GM23338 (cell line): ENCODE measurements around the gene DTNB. TPM values are rescaled to one million over a fixed set of nuclear protein-coding genes. Genes with fewer than 3 reads are reported as not detected.

ENCODE experiments used
- ATAC-seq: fragments of 200-7000 bp; cut with Tn5 transposase; 3 replicates; pipeline ENCODE4 v1.9.1; 2020
- DNase-seq: peaks from one replicate; pipeline ENCODE4 v3.0.0-alpha.2; 2015; ENCODE audit warnings: low spot score
- H2AFZ ChIP-seq: fragments of 200-600 bp; sonication (generic); 2 replicates; pipeline ENCODE4 v1.8.0; 2016; ENCODE audit warnings: antibody characterized with exemption, mild to moderate bottlenecking, moderate library complexity
- H3F3A ChIP-seq: fragments of 200-600 bp; sonication (generic); replicated peaks from 2 replicates; pipeline ENCODE4 v1.8.0; 2017; ENCODE audit warnings: antibody characterized with exemption, mixed run types, low read depth
- H3K27ac ChIP-seq: fragments of 200-600 bp; sonication (generic); 2 replicates; pipeline ENCODE4 v1.6.1; 2016; ENCODE audit warnings: low read depth
- H3K27me3 ChIP-seq: fragments of 200-600 bp; sonication (generic); 2 replicates; pipeline ENCODE4 v1.8.0; 2016; ENCODE audit warnings: mild to moderate bottlenecking, mixed run types, moderate library complexity; ENCODE audit not compliant: insufficient read depth
- H3K36me3 ChIP-seq: fragments of 200-600 bp; sonication (generic); 2 replicates; pipeline ENCODE4 v1.8.0; 2016; ENCODE audit warnings: mild to moderate bottlenecking; ENCODE audit not compliant: insufficient read depth
- H3K4me1 ChIP-seq: fragments of 200-600 bp; sonication (generic); 2 replicates; pipeline ENCODE4 v1.8.0; 2016; ENCODE audit warnings: mild to moderate bottlenecking, moderate library complexity; ENCODE audit not compliant: insufficient read depth
- H3K4me2 ChIP-seq: fragments of 200-600 bp; sonication (generic); 2 replicates; pipeline ENCODE4 v1.7.1; 2017; ENCODE audit warnings: mixed run types
- H3K4me3 ChIP-seq: fragments of 200-600 bp; sonication (generic); 2 replicates; pipeline ENCODE4 v1.6.1; 2016; ENCODE audit warnings: mixed run types
- H3K79me2 ChIP-seq: fragments of 200-600 bp; sonication (generic); replicated peaks from 2 replicates; pipeline ENCODE4 v1.8.0; 2017; ENCODE audit warnings: mild to moderate bottlenecking; ENCODE audit not compliant: insufficient read depth
- H3K9me2 ChIP-seq: fragments of 200-600 bp; sonication (generic); 2 replicates; pipeline ENCODE4 v1.8.0; 2017; ENCODE audit not compliant: insufficient read depth
- H4K20me1 ChIP-seq: fragments of 200-600 bp; sonication (generic); replicated peaks from 2 replicates; pipeline ENCODE4 v1.8.0; 2017; ENCODE audit warnings: mild to moderate bottlenecking; ENCODE audit not compliant: insufficient read depth
- H3K27ac Mint-ChIP-seq: 2 replicates; pipeline ENCODE4 v1.8.0; 2020; ENCODE audit warnings: inconsistent platforms, mild to moderate bottlenecking, moderate library complexity, mixed read lengths
- H3K27me3 Mint-ChIP-seq: 3 replicates; pipeline ENCODE4 v1.8.0; 2022; ENCODE audit warnings: low read depth, mild to moderate bottlenecking, moderate library complexity, mixed read lengths, inconsistent platforms; ENCODE audit not compliant: insufficient read depth, poor library complexity
- H3K36me3 Mint-ChIP-seq: 3 replicates; pipeline ENCODE4 v1.8.0; 2021; ENCODE audit warnings: low read depth, mild to moderate bottlenecking, inconsistent platforms, moderate library complexity, mixed read lengths
- H3K4me1 Mint-ChIP-seq: 3 replicates; pipeline ENCODE4 v1.8.0; 2020; ENCODE audit warnings: mild to moderate bottlenecking, inconsistent platforms, mixed read lengths
- H3K4me3 Mint-ChIP-seq: 3 replicates; pipeline ENCODE4 v1.8.0; 2021; ENCODE audit warnings: moderate library complexity, mild to moderate bottlenecking, inconsistent platforms, mixed read lengths
- H3K9me3 Mint-ChIP-seq: 3 replicates; pipeline ENCODE4 v1.8.0; 2020; ENCODE audit warnings: moderate library complexity, mild to moderate bottlenecking, inconsistent platforms, mixed read lengths
- CREB1 ChIP-seq: fragments of 250-450 bp; sonication (Bioruptor Pico); IDR thresholded peaks from 2 replicates; pipeline ENCODE4 v1.5.0; 2020; ENCODE audit warnings: low read depth, mild to moderate bottlenecking, moderate library complexity
- EZH2 ChIP-seq: fragments of 200-600 bp; sonication (generic); IDR thresholded peaks from one replicate; pipeline ENCODE4 v1.8.0; 2017; ENCODE audit warnings: antibody characterized with exemption, mild to moderate bottlenecking, low read depth; ENCODE audit not compliant: unreplicated experiment
- EZH2phosphoT487 ChIP-seq: fragments of 200-600 bp; sonication (generic); IDR thresholded peaks from one replicate; pipeline ENCODE4 v1.8.1; 2018; ENCODE audit warnings: antibody characterized with exemption; ENCODE audit not compliant: unreplicated experiment
- JUNB ChIP-seq: IDR thresholded peaks from one replicate; pipeline ENCODE4 v1.6.1; 2016; ENCODE audit warnings: antibody characterized with exemption; ENCODE audit not compliant: unreplicated experiment
- NANOG ChIP-seq: IDR thresholded peaks from 2 replicates; pipeline ENCODE4 v1.6.1; 2016; ENCODE audit warnings: antibody characterized with exemption, borderline replicate concordance
- POLR2AphosphoS5 ChIP-seq: IDR thresholded peaks from 2 replicates; pipeline ENCODE4 v1.6.1; 2016; ENCODE audit warnings: antibody characterized with exemption, low read depth
- REST ChIP-seq: IDR thresholded peaks from one replicate; pipeline ENCODE4 v1.6.1; 2018; ENCODE audit warnings: antibody characterized with exemption; ENCODE audit not compliant: unreplicated experiment
- STAT1 ChIP-seq: IDR thresholded peaks from one replicate; pipeline ENCODE4 v1.6.1; 2016; ENCODE audit warnings: antibody characterized with exemption; ENCODE audit not compliant: unreplicated experiment
- ZNF114 ChIP-seq: fragments of 250-450 bp; sonication (Bioruptor Pico); IDR thresholded peaks from 2 replicates; pipeline ENCODE4 v1.5.0; 2020; ENCODE audit warnings: mild to moderate bottlenecking, moderate library complexity
- ZNF331 ChIP-seq: fragments of 250-450 bp; sonication (Bioruptor Pico); IDR thresholded peaks from 2 replicates; pipeline ENCODE4 v1.5.0; 2020; ENCODE audit warnings: low read depth, mild to moderate bottlenecking, moderate library complexity
- polyA plus RNA-seq: library from polyadenylated mRNA; unstranded; fragments of >200 nt; fragmentation: Nextera tagmentation; extraction: Ambion mirVana; gene quantifications from 2 replicates; pipeline ENCODE4 v1.2.1, GENCODE V29; 2016
- total RNA-seq: library from RNA; depleted of rRNA; stranded (reverse); fragments of >200 nt; shearing (Covaris generic); gene quantifications from 2 replicates; pipeline ENCODE4 v1.2.3, GENCODE V29; 2014
- TF ChIP-seq, protein P1 (sequence below), 2 experiments: fragments of 200-600 bp in 1 of 2; sonication (generic) in 1 of 2; conservative IDR thresholded peaks; 2 replicates each; pipeline versions ENCODE4 v1.5.1 to v1.6.1; 2016 to 2017; ENCODE audit warnings: antibody characterized with exemption in 2 of 2, low read depth in 2 of 2, mild to moderate bottlenecking in 2 of 2, moderate library complexity in 1 of 2
- TF ChIP-seq, protein P2 (sequence below): IDR thresholded peaks from 2 replicates; pipeline ENCODE4 v1.6.1; 2016; ENCODE audit warnings: antibody characterized with exemption
- TF ChIP-seq, protein P3 (sequence below): fragments of 250-450 bp; sonication (Bioruptor Pico); IDR thresholded peaks from 2 replicates; pipeline ENCODE4 v1.5.0; 2020; ENCODE audit warnings: mild to moderate bottlenecking, moderate library complexity

DTNB gene
- total and polyA plus RNA-seq, 2 experiments from 2014 or later, result 22.1 to 29.4 TPM

DNA sequence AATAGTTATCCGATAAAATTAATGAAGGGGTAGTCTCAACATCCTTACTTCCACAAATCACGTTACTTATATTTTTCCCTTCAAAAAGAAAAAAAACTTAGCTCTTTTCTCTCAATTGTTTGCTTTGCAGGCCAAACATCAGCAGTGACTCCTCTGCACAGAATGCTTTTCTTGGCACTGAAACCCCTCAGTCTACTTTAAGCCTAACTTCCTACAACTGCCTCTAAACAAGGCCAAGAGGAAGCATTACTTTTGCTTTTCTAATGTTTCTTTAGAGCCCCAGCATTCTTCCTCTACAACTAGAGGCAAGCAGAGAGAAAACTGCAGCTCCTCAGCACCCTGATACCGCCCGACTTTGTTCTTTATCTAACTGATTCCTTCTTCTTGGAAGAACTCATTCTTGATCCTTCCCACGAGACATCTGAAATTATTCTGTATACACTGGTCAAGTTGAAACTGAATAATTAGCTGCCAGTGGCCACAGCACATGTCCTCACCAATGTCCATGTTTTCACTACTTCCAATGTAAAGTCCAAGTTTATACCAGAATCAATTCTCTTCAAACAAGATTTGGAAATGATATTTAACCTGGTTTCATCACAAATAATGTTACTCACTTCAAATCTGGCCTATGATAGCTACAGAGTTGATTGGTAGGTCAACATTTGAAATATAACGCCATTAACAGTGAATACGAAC, 55.3 kb downstream of the DTNB start:
- peaks cover 16% of the 10 kb centered on the region for H3K4me1 Mint-ChIP-seq
- H3K27ac Mint-ChIP-seq, result peak overlapping the region; percentile 33; the same call in 1 of the 2 replicates
- Histone ChIP-seq H3F3A (no peaks in the 10 kb centered on the region), H3K27me3 (no peaks in the 10 kb centered on the region), H3K79me2 (no peaks in the 10 kb centered on the region; the same call in none of the 2 replicates), H3K4me1 (peaks cover 21% of the 10 kb centered on the region), H3K4me3 (no peak overlapping the region), H3K9me2 (no peaks in the 10 kb centered on the region), H3K36me3 (no peaks in the 10 kb centered on the region), H3K27ac (no peak overlapping the region), H2AFZ (no peak overlapping the region), H4K20me1 (no peaks in the 10 kb centered on the region), H3K4me2 (no peak overlapping the region)
- no peaks in the 10 kb centered on the region for H3K27me3 Mint-ChIP-seq
- no peak overlapping the region for H3K4me3 Mint-ChIP-seq
- no peaks in the 10 kb centered on the region for H3K9me3 Mint-ChIP-seq
- ATAC-seq (no peak), DNase-seq (no peak)
- TF ChIP-seq CREB1 (CRISPR knock-in tag) (no peak), ZNF114 (CRISPR knock-in tag) (no peak), REST (no peak), STAT1 (no peak), ZNF331 (no peak), EZH2 (no peak), JUNB (no peak), EZH2phosphoT487 (no peak), POLR2AphosphoS5 (no peak), NANOG (no peak)
- TF ChIP-seq, protein P1, sequence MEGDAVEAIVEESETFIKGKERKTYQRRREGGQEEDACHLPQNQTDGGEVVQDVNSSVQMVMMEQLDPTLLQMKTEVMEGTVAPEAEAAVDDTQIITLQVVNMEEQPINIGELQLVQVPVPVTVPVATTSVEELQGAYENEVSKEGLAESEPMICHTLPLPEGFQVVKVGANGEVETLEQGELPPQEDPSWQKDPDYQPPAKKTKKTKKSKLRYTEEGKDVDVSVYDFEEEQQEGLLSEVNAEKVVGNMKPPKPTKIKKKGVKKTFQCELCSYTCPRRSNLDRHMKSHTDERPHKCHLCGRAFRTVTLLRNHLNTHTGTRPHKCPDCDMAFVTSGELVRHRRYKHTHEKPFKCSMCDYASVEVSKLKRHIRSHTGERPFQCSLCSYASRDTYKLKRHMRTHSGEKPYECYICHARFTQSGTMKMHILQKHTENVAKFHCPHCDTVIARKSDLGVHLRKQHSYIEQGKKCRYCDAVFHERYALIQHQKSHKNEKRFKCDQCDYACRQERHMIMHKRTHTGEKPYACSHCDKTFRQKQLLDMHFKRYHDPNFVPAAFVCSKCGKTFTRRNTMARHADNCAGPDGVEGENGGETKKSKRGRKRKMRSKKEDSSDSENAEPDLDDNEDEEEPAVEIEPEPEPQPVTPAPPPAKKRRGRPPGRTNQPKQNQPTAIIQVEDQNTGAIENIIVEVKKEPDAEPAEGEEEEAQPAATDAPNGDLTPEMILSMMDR (conservative IDR thresholded peaks at IDR 0.05; ENCODE audit: low read depth in 2 of 2), result no peak
- TF ChIP-seq, protein P2, sequence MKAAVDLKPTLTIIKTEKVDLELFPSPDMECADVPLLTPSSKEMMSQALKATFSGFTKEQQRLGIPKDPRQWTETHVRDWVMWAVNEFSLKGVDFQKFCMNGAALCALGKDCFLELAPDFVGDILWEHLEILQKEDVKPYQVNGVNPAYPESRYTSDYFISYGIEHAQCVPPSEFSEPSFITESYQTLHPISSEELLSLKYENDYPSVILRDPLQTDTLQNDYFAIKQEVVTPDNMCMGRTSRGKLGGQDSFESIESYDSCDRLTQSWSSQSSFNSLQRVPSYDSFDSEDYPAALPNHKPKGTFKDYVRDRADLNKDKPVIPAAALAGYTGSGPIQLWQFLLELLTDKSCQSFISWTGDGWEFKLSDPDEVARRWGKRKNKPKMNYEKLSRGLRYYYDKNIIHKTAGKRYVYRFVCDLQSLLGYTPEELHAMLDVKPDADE, result no peak
- TF ChIP-seq, protein P3, sequence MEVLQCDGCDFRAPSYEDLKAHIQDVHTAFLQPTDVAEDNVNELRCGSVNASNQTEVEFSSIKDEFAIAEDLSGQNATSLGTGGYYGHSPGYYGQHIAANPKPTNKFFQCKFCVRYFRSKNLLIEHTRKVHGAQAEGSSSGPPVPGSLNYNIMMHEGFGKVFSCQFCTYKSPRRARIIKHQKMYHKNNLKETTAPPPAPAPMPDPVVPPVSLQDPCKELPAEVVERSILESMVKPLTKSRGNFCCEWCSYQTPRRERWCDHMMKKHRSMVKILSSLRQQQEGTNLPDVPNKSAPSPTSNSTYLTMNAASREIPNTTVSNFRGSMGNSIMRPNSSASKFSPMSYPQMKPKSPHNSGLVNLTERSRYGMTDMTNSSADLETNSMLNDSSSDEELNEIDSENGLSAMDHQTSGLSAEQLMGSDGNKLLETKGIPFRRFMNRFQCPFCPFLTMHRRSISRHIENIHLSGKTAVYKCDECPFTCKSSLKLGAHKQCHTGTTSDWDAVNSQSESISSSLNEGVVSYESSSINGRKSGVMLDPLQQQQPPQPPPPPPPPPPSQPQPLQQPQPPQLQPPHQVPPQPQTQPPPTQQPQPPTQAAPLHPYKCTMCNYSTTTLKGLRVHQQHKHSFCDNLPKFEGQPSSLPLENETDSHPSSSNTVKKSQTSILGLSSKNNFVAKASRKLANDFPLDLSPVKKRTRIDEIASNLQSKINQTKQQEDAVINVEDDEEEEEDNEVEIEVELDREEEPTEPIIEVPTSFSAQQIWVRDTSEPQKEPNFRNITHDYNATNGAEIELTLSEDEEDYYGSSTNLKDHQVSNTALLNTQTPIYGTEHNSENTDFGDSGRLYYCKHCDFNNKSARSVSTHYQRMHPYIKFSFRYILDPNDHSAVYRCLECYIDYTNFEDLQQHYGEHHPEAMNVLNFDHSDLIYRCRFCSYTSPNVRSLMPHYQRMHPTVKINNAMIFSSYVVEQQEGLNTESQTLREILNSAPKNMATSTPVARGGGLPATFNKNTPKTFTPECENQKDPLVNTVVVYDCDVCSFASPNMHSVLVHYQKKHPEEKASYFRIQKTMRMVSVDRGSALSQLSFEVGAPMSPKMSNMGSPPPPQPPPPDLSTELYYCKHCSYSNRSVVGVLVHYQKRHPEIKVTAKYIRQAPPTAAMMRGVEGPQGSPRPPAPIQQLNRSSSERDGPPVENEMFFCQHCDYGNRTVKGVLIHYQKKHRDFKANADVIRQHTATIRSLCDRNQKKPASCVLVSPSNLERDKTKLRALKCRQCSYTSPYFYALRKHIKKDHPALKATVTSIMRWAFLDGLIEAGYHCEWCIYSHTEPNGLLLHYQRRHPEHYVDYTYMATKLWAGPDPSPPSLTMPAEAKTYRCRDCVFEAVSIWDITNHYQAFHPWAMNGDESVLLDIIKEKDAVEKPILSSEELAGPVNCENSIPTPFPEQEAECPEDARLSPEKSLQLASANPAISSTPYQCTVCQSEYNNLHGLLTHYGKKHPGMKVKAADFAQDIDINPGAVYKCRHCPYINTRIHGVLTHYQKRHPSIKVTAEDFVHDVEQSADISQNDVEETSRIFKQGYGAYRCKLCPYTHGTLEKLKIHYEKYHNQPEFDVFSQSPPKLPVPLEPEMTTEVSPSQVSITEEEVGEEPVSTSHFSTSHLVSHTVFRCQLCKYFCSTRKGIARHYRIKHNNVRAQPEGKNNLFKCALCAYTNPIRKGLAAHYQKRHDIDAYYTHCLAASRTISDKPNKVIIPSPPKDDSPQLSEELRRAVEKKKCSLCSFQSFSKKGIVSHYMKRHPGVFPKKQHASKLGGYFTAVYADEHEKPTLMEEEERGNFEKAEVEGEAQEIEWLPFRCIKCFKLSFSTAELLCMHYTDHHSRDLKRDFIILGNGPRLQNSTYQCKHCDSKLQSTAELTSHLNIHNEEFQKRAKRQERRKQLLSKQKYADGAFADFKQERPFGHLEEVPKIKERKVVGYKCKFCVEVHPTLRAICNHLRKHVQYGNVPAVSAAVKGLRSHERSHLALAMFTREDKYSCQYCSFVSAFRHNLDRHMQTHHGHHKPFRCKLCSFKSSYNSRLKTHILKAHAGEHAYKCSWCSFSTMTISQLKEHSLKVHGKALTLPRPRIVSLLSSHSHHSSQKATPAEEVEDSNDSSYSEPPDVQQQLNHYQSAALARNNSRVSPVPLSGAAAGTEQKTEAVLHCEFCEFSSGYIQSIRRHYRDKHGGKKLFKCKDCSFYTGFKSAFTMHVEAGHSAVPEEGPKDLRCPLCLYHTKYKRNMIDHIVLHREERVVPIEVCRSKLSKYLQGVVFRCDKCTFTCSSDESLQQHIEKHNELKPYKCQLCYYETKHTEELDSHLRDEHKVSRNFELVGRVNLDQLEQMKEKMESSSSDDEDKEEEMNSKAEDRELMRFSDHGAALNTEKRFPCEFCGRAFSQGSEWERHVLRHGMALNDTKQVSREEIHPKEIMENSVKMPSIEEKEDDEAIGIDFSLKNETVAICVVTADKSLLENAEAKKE, result no peak
- peaks cover 9% of the 10 kb centered on the region for H3K36me3 Mint-ChIP-seq
